Upper lobe of left lung (tissue), 4 donors: Measurements from ENCODE around the gene RAB36.

ENCODE experiments used
- CTCF ChIP-seq, 6 experiments: fragments of 450-650 bp in 4 of 6; fragments of 200-600 bp in 2 of 6; sonication (generic) in 2 of 6; IDR thresholded peaks; one replicate each; pipeline ENCODE4 v1.5.1; 2016 to 2019; ENCODE audit warnings: antibody characterized with exemption in 6 of 6
- EP300 ChIP-seq, 4 donors: sonication (generic); formaldehyde crosslinking; IDR thresholded peaks; one replicate each; pipeline ENCODE4 v1.5.1; 2017; ENCODE audit warnings: antibody characterized with exemption in 4 of 4, control low read depth in 2 of 4
- POLR2AphosphoS5 ChIP-seq, 2 donors: sonication (generic); formaldehyde crosslinking; IDR thresholded peaks; one replicate each; pipeline ENCODE4 v1.5.1; 2017; ENCODE audit warnings: antibody characterized with exemption in 2 of 2

GRCh38 chr22:23100124-23100801 is 45.0 kb upstream of the RAB36 start:
- TF ChIP-seq CTCF (IDR thresholded peaks at IDR 0.05) (no peak), POLR2AphosphoS5 (IDR thresholded peaks at IDR 0.05) (no peak), EP300 (IDR thresholded peaks at IDR 0.05) (no peak)
